Hypothalamus (tissue), 51 donors: ENCODE results near the gene CDADC1.
"Not testable (repeated sequence)": the region's sequence is repeated elsewhere in the genome, so short reads cannot be mapped to it uniquely, and the experiment has no call there.

Source experiments
- DNase-seq, 51 donors: peaks; one replicate each; lab custom pipeline; 2025; lab: John Stamatoyannopoulos, UW

The CDADC1 gene

DNA sequence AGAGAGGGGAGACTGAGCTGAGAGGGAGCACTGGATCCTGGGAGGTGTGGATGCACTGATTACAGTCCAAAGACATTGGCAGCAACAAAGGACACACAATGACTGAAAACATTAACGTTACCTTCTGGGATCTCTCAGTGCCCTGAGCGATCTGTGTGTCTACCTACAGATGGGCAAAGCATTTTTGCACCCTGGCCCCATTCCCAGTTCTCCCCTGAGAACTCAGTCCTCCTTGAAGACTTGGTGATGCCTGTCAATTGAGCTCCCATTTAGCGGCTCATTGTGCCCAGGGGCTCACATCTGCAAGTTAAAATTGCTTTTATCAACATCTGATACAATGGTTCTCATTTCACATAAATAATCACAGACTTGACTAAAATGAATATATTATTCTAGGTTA lies 62.5 kb downstream of the CDADC1 start:
- DNase-seq: no peak

DNA sequence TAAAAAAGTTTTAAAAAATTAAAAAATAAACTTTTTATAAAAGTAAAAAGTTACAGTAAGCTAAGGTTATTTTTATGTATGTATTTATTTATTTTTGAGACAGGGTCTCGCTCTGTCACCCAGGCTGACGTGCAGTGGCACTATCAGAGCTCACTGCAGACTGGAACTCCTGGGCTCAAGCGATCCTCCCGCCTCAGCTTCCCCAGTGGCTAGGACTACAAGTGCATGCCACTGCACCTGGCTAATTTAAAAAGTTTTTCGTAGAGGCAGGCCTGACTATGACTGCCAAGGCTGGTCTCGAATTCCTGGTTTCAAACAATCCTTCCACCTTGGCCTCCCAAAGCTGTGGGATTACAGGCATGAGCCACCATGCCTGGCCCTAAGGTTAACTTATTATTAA lies 64.1 kb downstream of the CDADC1 start:
- DNase-seq: no peak

DNA sequence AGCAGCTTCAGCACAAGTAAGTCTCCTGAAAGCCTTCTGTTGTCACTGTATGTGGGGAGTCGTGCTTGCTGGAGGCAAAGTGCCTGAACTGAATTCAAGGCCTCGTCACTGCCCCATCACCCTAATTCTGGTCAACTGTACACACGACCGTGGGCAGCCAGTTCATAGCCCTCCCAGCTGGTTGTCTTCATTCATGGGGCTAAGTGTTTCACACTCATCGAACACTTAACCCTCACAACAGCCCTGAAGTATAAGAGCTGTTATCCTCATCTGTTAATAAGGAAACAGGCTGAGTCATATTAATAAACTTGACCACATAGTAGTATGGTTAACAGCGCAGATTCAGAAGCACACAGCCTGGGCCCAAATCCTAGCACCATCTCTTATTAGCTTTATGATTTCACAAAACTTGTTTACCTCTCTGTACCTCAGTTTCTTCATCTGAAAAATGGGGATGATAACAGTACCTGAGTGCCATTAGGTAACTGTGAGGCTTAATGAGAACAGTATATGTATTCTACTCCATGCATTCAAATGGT lies 66.7 kb downstream of the CDADC1 start:
- no peak for DNase-seq

DNA sequence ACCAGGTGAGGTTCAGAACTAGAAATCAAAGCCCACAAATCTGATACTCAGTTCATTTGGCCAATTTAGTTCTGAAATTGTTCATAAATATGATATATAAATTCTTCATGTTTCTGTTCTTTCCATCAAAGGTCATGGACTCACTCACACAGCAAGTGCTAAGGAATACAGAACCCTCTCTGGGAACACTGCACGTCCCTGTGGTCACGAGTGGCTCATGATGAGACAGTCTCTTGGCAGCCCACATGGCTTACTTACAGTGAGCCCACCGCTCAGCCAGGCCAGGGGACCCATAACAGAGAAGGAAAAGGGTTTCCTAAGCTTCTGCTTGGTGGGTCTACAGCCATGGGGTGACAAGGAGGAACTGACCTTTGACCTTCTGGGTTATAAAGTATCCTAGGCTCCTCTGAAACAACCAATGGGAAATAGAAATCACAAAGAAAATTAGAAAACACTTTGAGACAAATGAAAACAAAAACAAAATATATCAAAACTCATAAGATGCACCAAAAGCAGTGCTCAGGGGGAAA lies 67.4 kb downstream of the CDADC1 start:
- no peak for DNase-seq

DNA sequence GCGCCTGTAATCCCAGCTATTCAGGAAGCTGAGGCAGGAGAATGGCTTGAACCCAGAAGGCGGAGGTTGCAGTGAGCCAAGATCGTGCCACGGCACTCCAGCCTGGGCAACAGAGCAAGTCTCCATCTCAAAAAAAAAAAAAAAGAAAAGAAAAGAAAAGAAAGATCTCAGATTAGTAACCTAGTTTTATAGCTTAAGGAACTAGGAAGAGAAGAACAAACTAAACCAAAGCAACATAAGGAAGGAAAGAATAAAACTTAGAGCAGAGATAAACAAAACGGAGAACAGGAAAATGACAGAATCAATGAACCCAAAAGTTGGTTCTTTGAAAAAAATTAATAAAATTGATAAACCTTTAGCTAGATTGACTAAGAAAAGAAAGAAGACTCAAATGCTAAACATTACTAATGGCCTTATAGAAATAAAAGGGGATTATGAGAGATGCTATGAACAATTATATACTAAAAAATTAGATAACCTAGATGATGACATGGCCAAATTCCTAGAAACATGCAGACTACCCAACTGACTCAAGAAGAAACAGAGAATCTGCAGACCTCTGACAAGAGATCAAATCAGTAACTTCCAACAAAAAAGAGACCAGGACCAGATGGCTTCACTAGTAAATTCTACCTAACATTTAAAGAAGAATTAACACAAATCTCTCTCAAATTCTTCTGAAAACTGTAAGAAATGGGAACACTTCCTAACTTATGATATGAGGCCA lies 68.2 kb downstream of the CDADC1 start:
- DNase-seq: no peak

DNA sequence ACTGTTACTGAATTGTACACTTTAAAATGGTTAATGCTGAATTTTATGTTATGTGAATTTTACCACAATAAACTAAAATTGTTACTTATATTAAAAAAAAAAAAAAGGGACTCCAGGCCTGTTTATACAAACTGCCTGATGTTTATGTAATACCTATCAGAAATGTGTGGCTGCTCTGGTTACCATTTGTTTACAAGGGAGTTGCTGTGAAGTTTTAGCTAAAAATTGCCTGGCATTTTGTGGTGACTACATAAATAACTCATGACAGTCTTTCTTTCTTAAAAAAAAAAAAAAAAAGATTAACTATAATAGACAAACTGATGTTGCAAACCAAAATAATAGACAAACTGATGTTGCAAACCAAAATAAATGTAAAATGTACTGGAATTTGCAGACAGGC lies 71.8 kb downstream of the CDADC1 start:
- no peak for DNase-seq

DNA sequence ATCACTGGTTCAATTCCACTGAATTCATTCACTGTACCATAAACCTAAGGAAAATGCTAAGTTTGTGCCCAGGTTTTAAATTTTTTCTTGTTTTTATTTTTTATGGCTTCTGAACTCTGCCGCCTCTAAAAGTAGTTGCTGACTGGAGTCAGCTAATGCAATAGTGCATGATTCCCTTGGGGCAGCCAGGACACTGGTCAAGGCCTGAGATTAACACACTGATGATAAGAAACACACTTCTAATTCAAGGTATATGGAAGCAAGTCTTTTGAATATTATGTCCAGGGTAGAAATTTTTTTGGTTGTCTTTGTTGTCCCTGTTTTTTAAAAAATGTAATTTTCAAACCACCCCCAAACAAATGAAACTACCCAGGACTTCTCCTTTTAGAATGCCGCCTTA lies 72.2 kb downstream of the CDADC1 start:
- DNase-seq: no peak

DNA sequence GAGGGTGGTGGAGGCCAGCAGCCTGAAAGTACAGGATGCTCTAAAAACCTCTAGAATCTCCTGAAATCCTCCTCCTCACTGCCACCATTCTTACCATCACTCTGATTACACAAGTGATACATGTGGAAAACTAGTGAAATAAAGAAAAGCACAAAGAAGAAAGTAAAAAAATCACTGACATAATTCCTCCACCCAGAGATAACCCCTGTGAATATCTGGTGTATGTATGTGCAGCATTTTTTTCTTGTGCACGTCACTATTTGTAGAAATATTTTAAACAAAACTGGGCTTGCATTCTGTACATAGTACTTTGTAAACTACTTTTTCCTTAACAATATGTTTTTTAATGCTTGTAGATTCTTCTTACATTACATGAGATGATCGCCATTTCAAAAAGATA lies 73.2 kb downstream of the CDADC1 start:
- DNase-seq: no peak

DNA sequence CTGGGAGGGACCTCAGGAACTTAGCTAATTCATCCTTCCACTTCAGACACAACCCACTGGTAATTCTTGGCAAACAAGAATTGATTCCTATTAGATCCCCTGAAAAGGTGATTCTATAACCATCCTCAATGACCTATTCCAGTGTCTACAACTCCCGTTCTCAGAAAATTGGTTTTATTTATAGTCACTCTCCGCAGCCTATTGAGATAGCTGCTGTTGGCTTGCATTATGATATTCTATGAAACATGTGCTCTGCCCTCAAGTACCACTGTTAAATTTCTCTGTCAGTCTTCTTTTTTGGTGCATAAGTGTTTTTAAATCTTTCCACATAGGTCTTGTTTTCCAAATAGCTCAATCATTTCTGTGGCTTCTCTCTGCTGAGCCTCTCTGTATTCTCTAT lies 75.0 kb downstream of the CDADC1 start:
- DNase-seq: no peak

DNA sequence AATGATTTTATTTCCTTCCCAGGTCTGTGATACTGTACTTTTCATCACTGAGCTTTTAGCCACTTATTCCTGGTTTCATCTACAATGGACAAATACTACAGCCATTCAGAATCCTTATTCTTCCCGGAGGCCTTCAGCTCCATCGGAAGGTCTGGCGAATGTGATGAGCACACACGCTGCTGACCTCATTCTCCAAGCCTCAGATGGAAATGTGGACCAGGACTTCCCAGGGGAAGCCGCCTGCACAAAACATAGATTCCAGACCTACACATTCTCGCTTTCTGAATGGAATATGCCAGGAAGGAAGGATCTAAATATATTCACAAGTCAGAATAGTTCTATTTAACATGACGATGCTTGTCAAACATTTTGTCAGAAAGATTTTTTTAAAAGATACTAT lies 75.6 kb downstream of the CDADC1 start:
- DNase-seq: no peak

DNA sequence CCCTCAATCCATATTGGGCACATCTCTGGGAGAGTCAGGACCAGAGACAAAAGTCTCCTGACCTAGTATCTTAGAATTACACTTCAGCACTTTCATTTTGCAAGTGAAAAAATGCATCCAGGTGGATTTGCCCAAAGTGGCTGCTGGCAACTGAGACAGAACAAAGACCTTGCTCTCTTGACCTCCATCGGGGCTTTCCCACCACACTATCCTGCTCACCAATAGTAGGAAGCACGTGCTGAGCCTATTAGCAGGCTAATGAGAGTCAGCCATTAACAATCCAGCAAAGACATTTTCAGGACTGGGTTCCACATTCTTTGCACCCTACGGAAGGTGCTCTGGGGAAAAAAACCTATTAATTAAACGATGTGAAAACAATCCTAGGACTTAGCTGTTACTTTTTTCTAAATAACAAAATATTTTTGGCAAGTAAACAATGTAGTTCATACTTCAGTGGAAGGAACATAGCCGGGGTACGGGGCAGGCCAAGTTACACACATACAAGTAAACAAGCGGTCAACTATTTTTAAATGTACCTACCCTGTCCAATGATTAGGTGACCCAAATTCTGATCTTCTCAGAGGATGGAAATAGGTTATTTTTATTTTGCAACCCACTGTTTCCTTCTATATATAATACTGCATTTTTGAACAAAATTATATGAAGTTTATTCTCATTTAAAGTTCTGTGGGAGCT lies 78.6 kb downstream of the CDADC1 start:
- no peak for DNase-seq

DNA sequence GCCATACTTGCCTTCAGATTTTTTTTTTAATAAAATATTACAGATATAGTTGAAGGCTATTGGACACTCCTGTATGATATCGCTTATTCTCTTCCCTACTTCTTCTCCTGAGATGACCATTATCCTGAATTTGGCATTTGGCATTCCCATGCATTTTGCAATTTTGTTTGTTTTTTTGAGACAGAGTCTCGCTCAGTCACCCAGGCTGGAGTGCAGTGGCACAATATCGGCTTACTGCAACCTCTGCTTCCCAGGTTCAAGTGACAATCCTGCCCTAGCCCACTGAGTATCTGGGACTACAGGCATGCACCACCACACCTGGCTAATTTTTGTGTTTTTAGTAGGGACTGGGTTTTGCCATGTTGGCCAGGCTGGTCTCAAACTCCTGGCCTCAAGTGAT lies 79.4 kb downstream of the CDADC1 start:
- DNase-seq: not testable (repeated sequence)

DNA sequence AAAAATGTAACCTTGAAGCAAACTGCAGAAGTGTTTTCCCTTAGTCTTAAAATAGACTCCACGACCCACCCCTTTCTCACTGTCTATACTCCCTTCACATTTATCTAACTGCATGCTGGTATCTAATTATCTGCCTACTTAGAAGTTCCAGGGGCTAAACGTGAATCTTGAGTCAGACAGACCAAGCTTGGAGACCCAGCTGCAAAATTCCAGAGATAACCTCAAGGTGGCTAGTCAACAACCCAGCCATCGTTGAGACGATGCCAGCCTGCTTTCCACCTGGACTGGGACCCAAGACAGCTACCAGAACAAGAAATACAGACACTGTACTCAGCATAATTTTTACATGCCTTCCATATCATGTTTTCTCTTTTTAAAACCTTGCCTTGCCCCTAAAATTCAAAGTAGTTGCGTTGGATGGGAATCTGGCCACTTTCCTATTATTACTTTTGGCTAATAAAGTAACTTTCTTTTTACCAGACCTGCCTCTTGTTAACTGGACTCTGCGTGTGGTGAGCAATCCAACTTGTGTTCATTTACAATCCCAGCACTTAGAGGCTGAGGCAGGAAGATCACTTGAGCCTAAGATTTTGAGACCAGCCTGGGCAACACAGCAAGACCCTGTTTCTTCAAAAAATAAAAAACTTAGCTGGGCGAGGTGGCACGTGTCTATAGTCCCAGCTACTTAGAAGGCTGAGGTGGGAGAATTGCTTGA lies 82.3 kb downstream of the CDADC1 start:
- no peak for DNase-seq

DNA sequence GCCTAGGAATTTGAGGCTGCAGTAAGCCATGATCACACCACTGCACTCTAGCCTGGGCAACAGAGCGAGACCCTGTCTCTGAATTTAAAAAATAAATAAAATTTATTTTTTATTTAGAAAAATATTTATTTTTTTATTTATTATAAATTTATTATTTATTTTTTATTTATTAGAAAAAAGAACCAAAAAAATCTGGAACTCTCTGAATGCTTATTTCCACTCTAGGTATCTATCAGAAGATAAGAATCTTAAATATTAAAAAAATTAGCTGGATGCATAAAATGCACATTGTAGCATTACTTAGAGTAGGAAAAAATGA lies 82.8 kb downstream of the CDADC1 start:
- no peak for DNase-seq

DNA sequence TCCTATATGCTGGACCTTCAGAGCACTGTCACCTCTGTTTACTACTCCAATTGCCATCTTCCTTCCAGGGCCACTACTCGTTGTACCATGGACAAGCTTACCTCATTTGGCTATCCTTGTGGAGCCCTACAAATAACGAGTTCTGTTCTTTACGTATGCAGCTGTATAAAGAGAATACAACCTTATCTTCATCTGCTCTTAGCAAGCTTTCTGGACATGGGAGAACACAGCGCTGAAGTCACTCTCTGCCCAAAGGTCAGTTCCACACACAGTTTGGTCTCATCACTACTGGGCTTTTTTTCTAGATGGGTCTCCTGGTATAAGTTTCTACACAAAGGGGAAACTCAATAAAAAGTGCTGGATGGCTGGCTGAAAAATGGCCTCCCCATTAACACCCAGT lies 88.9 kb downstream of the CDADC1 start:
- DNase-seq: no peak

DNA sequence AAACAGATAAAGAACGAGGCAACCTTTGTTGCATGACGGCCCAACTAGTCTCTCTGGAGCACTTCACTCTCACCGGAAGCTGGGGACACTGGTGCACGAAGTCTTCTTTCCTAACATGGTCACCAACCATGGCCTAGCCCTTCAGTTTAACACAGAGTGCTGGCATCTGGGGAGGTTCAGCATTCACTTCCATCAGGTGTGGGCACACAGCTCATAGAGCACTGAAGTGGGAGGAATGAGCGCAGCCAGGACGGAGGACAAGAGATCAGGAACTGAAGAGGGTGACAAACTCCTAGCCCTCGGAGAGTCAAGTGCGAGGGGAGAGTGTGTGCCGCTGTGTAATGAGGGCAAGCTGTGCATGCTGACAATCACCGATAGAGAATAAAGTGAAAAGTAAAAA lies 92.4 kb downstream of the CDADC1 start:
- DNase-seq: no peak

DNA sequence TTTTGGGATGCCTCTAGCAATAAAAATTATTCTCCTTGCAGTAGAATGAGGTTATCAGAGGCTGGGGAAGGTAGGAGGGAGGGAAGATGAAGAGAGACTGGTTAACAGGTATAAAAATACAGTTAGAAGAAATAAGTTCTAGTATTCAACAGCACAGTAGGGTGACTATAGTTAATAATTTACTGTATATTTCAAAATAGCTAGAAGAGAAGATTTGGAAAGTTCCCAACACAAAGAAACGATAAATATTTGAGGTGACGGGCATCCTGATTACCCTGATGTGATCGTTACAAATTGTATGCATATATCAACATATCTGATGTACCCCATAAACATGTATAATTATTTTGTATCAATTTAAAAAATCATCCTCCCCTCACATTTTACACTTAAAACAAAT lies 93.8 kb downstream of the CDADC1 start:
- no peak for DNase-seq

DNA sequence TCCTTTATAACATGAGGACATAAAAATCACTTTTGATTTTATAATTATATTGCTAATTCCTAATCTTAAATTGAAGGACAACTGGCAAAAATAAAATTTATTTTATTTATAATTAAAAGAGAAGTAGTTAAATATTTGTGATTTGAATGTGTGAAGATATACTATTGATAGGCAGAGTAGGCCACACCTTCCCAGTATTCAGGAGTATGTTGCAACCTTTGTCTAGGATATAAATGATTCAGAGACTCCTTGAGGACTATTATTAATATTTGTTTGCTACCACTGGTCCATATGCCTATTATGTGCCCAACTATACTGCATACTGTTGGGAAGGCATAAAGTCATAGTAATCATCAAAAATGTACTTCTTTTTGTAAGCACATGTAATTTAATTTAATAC lies 94.2 kb downstream of the CDADC1 start:
- DNase-seq: no peak

DNA sequence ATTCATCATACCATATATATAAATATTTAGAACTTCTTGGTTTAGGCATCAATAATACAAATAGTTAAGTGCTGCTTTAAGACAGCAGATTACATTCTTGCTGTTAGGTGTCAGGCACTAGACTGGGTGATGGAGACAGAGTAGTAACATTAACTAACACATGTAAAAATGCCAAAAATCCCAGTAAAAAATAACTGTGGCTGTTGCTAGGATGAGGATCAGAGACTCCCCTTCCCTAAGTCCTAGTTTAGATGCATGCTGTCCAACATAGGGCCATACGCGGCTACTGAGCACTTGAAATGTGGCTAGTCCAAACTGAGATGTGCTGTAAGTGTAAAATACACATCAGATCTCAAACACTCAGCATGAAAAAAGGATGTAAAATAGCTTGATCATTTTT lies 94.7 kb downstream of the CDADC1 start:
- no peak for DNase-seq
